ENCODE results near the gene ROGDI.

The ROGDI gene

DNA sequence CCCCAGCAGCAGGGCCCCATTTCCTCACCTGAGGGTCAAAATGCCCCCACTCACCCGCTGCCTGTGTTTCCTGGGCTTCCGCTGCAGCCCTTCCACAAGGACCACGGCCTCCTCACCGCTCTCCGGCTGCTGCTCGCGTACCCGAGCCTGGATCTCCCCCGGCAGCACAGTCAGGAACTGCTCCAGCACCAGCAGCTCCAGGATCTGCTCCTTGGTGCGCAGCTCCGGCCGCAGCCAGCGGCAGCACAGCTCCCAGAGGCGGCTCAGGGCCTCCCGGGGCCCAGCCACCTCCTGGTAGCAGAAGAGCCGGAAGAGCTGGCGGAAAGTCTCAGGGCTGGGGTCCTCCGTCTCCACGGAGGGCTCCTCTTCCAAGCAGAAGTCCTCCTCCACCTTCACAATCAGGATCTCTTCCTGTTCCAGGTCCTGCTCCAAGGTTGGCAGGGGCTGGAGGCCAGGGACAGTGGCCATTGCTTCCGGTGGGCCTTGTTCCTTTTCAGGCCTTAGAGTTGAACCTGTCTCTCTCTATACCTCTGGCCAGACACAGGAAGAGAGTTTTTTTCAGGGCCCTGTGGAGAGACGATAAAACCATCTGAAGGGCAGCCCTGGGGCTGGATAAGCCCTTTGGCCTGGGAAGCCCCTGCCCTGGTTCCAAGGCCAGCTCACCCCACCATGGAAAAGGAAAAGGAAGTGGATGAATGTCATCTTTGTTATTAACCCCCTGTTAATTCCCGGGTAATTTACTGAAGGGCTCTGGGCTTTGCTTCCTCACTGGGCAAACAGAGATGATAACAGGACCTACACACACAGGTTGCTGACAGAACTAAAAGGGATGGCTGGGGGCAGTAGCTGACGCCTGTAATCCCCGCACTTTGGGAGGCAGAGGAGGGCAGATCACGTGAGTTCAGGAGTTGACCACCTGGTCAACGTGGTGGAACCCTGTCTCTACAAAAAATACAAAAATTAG, 36.6 kb downstream of the ROGDI start:
- no peak for DNase-seq

DNA sequence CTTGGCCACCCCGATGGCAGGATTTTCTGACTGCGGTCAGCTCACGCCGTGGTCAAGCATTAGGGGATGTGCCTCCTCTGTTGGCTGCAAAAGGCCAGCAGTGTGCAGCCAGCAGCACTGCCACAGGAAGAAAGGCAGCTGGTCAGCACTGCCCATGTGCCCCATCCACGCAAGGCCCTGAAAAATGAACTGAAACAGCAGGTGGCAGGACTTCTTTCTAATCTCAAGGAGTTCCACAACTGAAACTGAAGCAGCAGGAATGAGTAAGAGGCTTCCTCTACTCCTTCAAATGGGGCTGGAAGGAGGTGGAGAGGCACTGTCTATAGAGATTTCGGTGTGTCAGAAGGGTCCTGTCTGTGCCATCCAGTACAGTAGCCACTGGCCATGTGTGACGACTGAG, 38.6 kb downstream of the ROGDI start:
- no peak for DNase-seq

DNA sequence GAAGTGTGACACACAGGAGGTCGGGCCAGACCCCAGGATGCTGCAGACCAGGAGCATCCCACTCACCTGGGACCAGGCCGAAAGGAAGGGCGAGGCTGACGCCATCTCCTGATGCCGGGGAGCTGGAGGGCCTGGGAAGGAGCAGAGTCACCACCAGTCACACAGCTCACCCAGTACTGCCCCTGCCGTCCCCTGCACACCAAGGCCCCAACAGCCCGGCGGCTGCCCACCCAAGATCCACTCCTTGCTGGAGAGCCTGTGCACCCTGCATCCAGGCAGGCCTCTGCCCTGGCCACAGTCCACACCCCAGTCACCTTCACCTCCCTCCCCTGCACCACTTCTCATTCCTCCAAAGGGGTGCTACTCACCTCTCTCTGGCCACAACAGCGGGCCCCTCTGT, 40.2 kb downstream of the ROGDI start:
- DNase-seq = no peak

DNA sequence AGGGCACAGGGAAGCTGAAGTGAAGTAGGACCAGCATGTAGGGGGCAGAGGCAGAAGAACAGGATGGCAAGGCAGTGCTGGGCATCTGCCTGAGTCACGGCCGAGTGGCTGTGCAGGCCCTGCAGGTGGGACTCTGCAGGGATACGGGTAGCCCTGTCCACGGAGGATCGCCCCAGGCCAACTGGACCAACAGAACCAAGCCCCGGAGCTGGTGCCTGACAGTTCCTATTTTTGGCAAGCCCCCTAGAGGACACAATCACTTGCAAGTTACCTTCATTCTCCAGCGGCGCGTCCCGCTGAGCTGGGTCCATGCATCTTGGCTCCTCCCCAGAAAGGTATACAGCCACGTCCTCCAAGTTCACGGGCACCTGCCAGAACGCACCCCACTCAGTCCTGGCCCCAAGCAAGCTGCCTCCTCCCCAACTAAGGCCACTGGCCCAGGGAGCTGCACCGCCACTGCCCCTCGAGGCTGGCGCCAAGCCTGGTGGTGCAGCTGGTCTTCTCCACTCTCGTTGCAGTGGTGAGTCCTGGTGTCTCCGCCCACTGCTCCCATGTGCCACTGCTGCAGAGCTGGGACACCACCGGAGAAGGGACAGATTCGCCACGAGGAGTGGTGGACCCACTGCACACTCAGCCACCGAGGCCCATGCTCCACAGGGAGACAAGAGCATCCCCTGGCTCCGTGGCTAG, 42.1 kb downstream of the ROGDI start:
- DNase-seq = no peak

DNA sequence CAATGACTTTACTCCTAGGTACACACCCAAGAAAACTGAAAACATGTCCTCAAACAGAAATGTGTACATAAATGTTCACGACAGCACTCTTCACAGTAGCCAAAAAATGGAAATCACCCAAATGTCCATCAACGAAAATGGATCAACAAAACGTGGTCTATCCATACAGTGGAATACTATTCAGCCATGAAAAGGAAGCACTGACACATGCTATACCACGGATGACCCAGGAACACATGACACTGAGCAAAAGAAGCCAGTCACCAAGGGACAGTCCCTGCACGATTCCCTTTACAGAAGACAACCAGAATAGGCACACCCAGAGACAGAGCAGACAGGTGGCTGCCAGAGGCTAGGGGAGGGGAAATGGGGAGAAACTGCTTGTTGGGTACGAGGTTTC, 46.7 kb downstream of the ROGDI start:
- DNase-seq = no peak

DNA sequence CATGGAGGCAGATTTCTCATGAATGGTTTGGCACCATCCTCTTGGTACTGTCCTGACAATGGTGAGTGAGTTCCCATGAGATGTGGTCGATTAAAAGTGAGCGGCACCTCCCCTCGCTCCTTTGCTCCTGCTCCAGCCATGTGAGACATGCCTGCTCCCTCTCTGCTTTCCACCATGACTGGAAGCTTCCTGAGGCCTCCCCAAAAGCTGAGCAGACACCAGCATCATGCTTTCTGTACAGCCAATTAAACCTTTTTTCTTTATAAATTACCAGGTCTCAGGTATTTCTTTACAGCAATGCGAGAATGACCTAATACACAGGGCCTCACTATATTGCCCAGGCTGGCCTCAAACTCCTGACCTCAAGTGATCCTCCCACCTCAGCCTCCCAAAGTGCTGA, 47.6 kb downstream of the ROGDI start:
- DNase-seq = no peak

DNA sequence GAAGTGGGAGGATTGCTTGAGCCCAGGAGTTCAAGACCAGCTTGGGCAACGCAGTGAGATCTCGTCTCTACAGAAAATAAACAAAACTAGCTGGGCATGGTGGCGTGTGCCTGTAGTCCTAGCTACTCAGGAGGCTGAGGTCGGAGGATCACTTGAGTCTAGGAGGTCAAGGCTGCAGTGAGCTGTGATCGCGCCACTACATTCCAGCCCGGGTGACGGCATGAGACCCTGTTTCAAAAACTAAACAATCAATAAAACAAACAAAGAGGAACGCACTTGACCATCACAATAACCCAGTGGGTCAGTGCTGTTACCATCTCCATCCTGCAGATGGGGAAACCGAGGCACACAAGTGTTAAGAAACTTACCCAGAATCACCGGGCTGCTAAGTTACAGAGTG, 49.2 kb downstream of the ROGDI start:
- no peak for DNase-seq

DNA sequence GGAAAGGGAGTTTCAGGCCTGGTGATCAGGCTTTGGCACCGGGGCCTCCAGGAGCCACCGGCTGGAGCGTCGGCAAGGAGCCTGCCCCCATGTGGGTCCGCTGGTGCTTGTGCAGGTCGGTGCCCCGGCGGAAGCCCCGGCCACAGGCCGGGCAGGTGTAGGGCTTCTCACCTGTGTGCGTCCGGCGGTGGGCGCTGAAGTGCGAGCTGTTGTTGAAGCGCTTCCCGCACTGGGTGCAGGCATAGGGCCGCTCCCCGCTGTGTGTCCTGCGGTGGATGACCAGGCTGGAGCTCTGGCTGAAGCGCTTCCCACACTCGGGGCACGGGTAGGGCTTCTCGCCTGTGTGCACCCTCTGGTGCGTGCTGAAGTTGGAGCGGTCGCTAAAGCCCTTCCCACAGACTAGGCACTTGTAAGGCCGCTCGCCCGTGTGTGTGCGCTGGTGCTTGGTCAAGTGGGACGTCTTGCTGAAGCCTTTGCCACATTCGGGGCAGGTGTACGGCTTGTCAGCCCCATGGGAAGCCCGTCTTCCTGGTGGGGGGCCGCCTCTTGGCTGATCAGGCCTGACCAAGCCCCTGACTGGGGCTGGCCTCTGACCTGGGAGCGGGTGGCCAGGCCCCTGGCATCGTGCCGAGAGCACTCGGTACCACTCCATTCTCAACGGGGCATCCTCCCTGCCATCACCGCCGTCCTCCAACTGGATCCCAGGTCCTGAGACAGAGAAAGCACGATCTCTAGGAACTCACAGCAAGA, 49.9 kb downstream of the ROGDI start:
- no peak for DNase-seq

DNA sequence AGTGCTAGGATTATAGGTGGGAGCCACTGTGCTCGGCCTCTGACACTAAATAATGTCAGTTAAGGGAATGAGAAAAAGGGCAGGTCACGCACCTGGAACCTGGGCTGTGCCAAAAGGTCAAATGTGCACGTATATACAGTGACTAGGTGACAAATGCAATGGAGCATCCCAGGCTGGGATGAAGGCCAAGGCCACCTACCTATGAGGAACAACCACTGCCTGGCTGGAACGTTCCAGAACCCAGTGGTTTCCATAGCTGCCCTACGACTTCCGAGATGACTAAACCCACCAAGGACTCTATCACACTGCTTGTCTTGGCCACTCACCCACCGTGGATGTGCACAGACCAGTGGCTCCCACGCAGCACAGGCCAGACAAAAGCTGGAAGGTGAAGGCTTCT, 51.5 kb downstream of the ROGDI start:
- no peak for DNase-seq

DNA sequence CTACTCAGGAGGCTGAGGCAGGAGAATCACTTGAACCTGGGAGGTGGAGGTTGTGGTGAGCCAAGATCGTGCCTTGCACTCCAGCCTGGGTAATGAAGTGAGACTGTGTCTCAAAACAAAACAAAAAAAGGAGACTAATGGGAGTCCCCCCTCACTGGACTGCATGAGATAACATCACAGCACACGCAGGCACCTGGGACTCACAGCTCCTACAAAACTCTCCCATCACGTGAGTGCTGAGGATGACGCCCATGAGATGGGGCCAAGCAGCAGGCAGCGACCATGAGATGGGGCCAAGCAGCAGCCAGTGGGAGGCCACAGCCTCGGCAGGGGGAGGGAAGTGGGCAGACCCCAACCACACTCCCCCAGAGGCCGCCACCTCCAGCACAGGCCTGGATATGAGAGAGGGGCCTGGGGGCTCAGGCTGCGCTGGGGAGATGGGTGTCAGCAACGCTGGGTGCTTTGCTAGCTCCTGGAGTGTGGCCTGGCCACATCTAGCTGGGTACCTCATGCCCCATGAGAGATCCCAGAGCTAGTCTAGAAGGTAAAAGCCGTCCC, 52.7 kb downstream of the ROGDI start:
- no peak for DNase-seq

DNA sequence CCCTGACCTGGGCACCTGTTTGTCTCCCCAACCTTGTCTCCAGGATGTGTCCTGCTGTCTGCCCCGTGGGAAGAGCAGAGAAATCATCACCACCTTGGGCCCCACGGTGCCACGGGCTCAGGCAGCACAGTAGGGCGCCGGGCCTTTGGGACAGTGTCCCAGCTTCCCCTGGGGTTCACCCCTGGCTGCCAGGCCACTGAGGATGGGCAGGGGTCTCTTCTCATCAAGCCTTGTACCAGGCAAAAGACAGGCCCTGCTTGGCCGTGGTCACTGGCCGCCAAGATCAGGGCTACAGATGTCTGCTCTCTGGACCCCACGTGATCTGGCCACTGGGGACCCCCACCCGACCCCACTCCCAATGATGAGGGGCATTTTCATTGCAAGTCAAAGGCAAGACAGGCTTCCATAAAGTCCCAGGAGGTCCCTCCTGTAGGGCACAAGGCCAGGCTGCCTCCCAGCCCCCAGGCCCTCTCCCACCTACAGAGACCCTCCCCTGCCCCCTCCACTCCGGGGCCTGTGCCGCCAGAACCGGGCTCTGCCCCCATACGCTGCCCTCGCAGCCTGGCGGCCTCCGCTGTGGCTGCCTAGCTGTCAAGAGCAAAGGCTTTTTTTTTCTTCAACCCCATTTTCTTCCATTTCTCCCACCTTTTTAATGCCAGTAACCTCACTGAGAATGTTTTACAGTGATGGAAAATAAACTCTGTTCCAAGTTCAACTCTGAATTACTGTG, 53.6 kb downstream of the ROGDI start:
- DNase-seq = no peak

DNA sequence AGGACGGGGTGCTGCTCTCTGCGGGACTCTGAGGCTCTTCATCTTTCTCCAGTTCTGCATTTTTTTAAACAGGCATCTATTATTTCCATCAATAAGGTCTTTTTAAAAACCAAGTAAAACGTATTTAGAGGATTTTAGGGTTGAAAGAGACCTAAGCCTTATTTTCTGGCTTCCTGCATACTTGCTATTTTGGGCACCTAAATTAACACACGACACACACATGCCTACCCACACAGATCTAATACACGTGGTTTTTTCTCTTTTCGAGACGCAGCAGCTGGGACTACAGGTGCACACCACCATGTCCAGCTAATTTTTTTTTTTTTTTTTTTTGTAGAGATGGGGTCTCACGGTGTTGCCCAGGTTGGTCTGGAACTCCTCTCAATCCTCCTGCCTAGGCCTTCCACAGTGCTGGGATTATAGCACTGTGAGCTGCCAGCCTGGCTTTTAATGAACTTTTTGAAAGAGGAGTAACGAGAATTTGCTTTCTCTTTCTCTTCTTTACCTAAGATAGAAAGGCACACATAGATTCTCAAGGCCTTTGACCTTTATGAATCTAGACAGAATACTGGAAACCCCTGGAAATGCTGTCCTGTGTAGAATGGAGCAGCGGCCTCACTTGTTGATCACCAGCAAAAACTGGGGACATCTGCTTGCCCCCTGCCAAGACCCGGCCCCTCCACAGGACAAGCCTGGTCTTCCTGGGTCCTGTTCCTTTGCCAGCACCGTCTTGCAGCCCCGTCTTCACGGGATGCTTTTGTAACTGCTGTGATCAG, 54.3 kb downstream of the ROGDI start:
- DNase-seq = no peak

DNA sequence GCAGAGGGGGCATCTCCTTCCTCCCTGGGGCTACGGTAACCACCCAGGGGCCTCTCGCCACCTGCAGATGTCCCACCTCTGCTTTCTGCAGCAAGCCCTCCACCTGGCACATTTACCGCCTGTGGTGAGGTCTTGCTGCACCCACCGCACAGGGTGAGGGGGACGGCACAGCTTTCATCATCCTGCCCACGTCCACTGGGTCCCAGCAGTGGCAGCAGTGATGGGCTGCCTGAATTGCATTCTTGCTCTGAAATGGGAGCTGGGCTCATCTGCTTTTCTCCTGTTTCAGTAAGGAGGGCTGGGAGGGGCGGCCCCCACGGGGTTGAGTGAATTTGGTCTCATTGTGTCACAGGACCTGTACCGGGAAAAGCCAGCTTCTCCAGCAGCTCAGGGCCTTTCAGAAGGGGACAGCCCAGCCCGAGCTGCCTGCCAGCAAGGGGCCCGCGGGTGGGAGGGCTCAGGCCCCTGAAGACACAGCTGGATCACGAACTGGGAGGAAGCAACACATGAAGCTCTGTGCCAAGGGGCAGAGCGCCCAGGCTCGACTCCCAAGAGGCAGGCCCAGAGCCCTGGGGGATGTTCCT, 55.4 kb downstream of the ROGDI start:
- DNase-seq = no peak

All from CD4-positive, alpha-beta T cell treated with Interleukin-21 for 1 hour (primary cell).